RCC 7860 (cell line): ENCODE data around the gene PPM1F.
A peak's percentile ranks its signal among the peaks of the same experiment; 100 is the strongest.

Experiments
- DNase-seq: peaks from one replicate; pipeline ENCODE4 v3.0.0-alpha.2; 2015; ENCODE audit warnings: low spot score
- FAIRE-seq: peaks from 2 replicates; lab custom pipeline; 2012; peaks lifted over from hg19 to GRCh38; lab: Jason Lieb, UNC

PPM1F gene, protein sequence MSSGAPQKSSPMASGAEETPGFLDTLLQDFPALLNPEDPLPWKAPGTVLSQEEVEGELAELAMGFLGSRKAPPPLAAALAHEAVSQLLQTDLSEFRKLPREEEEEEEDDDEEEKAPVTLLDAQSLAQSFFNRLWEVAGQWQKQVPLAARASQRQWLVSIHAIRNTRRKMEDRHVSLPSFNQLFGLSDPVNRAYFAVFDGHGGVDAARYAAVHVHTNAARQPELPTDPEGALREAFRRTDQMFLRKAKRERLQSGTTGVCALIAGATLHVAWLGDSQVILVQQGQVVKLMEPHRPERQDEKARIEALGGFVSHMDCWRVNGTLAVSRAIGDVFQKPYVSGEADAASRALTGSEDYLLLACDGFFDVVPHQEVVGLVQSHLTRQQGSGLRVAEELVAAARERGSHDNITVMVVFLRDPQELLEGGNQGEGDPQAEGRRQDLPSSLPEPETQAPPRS

DNA sequence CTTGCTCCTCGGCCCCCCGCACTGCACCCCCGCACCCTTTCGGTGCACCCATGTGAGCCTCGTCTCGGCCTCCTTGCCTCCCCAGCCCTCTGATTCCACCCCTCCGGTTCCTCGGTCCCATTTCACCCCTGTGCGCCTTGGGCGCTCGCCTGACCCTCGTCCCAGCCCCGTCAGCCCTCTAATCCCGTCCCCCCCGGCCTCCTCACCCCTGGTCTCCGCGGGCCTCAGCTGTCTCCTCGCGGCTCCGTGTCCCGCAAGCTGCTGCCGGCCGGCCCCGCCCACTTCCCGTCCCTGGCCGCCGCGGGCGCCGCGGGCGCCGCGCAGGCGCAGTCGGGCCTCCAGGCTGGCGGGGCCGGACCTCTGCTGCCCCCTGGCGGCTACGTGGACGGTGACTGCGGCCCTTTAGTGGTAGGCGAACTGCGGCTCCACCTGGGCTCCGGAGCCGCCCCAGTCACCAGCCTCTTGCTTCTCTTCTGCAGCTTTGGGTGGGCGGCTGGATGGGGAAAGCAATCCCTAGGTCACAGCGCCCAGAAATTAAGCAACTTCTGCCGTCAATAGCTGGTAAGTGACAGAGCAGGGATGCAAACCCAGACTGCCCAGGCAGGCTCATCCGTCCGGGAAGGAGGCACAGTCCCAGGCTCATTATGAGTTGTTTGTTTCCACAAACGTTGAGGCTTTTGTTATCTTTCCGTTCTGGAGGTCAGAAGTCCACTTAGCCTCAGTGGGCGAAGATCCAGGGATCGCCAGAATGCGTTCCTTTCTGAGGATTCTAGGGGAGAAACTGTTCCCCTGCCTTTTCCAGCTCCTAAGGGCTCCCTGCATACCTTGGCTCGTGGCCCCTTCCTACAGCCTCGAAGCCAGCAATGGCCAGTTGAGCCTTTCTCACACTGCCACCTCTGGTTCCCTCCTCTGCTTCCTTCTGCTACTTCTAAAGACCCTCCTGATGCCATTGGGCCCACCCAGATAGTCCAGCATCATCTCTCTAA, at the start of gene PPM1F:
Gene PPM1F, minus strand, starts transcription at position 263 of the 986 bp plus-strand sequence. CDS start 6,800 bp downstream, outside the sequence.
- DNase-seq: peak; percentile 51
- FAIRE-seq: no peak

DNA sequence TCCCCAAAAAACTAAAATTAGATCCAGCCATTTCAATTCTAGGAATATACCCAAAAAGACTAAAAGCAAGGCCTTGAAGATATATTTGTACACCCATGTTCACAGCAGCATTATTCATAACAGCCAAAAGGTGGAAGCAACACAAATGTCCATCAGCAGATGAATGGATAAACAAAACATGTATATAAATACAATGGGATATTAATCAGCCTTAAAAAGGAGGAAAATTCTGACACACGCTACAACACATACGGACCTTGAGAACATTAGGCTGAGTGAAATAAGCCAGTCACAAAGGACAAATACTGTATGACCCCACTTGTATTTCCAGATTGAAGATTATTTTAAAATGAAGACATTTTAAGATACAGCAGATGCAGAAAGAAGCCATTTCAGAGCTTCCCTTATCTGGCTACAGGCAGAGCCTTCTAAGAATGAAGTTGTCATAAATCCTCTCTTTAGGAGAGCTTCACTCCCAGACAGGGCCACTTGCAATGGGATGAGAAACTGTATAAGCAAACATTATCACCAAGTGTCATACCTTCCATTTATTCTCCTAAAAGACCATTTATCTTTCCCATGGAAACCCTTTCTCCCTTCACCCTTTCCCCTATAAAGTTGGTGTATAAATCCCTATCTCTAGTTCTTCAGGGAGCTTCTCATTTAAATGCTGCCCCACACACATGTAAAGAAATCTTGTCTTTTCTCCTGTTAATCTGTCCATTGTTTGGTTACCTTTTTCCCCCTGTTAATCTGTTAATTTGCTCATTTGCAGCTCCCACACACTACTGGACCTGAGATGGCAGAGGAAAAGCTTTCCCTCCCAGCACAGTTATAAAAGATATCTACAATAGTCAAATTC, 49.2 kb upstream of the PPM1F start:
- no peak for FAIRE-seq
- DNase-seq: no peak

DNA sequence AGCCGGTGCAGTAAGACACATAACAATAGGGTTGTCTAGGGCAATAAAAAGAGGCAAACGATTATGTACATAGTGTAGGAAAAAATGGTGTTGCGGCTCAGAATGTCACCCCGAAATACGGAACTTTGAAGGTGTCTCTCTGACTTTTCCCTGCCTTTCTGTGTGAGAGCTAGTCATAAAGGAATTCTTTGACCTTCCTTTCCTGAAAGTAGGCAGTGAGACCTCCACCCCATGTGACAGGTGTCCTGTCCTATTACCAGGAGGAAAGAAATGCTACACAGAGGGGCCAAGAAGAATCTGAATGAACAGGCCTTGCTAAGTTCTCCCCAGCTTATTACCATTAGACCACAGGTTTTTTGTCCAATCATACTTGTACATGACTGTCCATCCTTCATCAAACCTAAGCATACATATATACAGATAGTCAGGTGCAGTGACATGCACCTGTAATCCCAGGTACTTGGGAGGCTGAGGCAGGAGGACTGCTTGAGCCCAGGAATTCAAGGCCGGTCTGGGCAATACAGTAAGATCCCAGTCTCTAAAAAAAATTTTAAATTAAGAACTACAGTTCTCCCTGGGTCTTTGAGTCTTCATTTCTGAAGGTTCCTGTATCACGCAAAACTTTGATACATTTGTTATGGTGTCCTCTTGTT, 46.1 kb upstream of the PPM1F start:
- DNase-seq: no peak
- FAIRE-seq: no peak

DNA sequence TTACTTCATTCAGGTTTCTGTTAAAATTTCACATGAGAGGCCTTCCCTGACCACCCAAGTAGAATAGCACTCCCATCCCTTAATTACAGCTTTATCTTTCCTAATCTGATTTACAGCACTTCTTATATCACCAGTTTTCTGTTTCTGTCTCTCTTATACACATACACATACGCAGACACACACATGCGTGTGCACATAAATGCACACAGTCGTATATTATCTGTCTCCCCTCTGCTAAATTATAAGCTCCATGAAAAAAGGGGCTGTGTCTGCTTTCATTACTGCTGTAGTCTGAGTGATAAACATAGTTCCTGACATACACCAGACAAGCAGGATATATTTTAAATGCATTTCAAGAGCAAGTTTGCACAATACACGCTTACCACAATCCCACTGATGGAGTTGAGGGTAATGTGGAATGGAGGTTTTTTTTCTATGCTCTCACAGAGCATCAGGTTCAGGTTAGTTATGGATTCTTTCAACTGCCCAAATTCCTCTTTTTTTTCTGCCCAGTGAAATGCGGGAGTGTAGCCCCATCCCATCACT, 43.6 kb upstream of the PPM1F start:
- DNase-seq (no peak), FAIRE-seq (no peak)

DNA sequence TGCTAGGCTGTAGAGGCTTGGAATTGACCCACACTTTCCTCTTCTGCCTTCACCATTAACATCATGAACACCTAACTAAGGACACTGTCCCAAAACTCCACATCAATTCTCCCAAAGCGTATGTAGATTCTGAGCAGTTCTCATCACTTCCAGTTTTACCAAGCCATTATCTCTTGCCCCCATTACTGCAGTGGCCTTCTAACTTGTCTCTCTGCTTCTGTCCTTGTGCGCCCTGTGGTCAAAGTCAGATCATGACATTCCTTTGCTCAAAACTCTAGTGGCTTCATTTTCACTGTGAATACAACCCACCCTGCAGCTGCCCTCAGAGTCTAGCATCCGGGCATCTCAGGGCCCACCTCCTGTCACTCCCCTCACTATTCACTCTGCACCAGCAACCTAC, 43.0 kb upstream of the PPM1F start:
- DNase-seq (no peak), FAIRE-seq (no peak)

DNA sequence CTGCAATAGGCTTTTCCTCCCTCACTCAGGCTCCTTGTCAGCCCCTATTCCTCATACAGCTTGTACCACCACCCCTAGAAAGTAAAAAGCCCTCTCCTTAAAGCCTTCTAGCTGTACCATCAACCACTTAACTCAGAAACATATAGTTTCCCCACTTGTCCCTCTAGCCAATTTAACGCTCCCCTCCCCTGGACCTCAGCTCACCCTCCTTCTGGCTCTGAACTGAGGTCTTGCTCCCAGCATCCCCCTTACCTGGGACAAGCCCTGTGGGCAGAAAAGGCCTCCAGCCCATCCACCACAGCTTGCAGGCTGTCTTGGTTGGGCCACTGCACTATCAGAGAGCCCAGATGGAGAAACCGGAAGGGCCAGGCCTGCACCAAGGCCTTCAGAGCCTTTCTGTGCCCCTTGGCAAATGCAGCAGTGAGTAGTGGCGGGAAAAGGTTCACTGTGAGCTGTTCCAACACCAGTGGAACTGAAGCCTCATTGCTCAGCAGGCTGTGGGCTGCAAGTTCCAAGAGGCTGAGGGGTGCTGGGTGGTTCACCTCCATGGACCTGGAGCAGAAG, 42.3 kb upstream of the PPM1F start:
- FAIRE-seq (no peak), DNase-seq (no peak)

DNA sequence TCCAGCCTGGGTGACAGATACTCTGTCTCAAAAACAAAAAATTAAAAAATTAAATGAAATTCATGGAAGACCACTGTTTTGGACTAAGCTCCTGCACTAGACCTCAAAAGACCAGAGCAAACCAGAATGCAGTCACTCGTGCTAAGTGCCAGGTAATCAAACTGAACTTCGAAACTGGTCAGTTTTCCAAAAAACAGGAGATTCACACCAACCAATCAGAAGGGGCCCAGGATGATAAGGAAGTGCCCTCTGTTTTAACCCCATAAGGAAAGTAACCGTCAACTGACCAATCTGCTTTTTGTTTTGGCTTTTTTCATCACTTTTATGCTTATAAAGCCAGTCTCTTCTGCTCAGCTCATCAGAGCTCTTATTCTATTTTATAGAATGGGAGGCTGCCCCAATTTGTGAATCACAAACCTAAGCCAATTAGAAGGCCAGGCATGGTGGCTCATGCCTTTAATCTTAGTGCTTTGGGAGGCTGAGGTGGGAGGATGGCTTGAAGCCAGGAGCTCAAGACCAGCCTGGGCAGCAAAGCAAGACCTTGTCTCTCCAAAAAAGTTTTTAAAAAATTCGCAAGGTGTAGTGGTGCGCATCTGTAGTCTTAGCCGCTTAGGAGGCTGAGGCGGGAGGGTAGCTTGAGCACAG, 40.1 kb upstream of the PPM1F start:
- FAIRE-seq (no peak), DNase-seq (no peak)

DNA sequence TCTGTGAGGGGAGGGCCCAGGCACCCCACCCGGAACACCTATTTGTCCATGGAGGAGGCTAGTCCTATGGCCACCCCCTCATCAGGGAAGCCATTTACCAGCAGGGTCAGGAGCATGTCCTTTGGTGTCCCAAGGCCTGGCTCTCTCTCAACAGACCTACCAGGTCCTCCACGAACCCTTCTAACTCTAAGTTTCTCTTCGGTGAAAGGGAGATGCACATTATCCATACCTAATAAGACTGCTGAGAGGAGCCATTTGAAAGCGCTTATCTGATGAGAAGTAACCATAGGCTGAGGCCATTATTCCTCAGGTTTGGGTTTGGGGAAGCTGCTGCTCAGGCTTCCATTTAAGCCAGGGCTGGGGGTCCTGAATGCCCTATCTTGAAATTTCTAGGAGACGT, 39.1 kb upstream of the PPM1F start:
- no peak for DNase-seq
- FAIRE-seq: no peak

DNA sequence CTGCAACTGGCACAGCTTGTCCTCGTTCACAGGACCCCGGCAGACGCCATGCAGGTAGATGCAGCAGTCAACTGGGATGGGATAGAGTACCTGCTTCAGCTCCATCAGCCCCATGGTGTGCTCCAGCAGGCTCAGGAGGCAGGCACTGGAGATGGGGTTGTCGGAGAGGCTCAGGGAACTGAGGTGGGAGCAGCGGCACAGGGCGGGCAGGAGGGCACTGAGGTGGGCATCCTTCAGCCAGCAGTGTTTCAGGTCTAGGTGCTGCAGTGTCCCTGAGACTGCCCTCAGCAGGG, 38.6 kb upstream of the PPM1F start:
- DNase-seq: no peak
- no peak for FAIRE-seq

DNA sequence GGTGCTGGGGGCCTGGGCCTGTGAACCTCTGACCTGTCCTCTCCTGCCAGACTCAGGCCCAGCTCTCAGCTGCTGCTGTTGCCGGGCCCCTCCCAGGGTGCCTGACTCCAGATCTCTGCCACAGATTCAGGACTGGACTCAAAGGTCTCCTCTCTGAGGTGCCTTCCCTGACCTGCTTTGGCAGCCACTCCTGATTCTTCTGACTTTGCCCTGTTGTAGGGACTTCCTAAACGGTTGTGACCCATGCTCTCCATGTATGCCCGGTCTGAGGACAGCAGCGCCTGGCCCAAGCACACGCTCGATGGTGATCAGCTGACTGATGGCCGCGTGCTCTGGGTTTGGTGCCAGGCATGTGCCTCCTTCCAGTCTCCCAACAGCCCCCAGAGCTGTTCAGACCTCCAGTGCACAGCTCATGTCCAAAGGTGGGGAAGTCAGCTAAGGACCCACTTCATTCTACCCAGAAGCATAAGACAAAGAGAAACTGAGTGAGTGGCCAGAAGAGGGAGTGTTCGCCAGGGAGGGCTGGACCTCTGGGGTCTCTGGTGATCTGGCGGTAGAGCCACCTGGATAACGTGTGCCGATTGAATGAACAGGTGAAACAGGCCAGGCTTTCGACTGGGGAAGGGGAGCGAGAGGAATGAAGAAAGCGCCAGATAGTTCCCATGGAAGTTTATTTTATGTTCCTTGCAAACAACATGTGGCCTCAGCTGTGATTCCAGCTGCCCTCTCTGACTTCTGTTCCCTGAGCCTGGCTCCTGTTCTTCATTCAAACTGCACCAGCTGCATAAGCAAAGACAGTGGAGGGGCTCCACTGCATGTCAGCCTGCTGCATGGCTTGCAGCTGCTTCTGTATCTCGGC, 38.0 kb upstream of the PPM1F start:
- DNase-seq (no peak), FAIRE-seq (no peak)

DNA sequence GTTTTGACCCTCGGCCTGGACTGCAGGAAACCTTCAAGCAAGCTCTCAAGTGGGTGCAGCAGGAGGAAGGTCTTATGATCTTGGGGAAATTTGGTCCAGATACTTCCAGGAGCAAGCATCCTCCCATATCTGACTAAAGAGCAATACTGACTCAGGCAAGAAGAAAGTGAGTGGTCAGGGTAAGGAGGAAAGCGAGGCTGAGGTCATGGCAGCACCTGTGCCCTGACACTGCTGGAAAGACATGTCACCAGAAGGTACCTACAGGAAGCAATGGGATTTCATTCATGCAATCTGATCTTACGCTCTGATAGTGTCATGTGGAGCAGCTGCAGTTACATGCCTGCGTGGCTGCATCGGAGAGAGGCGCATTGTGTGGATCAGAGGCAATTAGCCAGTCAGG, 36.4 kb upstream of the PPM1F start:
- FAIRE-seq (no peak), DNase-seq (no peak)

DNA sequence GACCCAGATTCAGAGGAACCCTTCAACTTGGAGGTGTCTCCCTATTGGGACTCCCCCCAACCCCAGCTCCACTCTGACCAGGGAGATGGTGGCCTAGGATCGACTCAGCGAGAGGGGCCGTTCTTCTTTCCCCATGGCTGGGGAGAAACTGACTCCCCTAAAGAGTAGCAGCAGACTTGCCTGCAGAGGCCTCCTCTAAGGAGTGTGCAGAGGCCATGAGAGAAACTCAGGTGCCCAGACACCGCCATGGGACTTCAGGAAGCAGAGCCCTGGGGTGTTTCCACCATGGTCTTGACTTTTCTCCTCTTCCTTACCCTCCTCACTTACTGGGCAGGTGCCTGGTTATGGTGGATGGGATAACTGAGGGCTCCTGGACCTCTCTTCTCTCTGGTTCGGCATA, 32.6 kb upstream of the PPM1F start:
- no peak for FAIRE-seq
- DNase-seq: no peak

DNA sequence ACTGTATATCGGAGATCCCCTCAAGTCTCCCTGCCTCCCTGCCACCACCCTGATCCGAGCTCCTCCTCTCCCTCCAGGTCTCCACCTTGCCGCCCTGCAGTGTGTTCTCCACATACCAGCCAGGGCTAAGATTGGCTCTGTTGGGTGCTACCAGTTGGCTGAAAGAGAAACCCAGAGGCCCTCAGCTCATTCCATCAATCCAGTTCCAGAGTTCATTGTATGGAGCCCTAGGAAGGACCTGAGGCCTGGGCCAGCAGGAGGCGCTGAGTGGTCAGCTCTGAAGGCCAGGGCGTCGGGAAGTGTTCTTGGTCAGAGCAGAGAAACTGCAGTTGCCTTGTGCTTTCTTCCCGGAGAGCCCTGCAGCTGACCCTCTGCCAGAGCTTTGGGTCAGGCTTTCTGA, 32.1 kb upstream of the PPM1F start:
- no peak for FAIRE-seq
- DNase-seq: no peak

DNA sequence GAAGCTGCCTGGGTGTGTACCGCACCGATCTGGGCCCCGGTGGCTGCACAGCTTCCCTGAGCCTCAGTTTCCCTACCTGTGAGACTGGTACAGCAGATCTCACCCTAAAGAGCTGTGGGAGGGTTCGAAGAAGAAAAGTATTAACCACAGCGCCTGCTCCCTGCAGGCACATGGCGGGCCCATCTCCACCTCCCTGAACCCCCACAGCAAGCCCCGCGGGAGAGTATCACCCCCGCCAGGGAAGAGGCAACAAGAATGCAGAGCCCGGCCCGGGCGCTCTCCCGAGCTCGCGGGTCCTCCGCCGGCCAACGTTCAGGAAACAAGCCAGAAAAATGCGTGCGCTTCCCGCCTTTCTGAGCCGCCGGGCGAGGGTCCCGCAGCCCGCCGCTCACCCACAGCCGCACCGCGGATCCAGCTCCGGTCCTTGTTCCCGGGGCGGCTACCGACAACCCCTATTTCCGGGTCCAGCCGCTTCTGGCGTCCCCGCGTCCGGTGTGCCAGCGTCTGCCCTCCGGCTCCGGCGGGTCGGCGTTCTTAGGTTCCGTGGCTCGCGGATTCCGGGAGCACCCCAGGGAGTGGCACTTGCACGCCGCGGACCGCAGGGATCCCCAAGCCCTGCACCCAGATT, 29.8 kb upstream of the PPM1F start, which contains the start of gene TOP3B:
Gene TOP3B, minus strand, starts transcription at position 450 of the 628 bp plus-strand sequence. CDS start 7,078 bp downstream, outside the sequence.
- DNase-seq (peak; percentile 62), FAIRE-seq (no peak)

DNA sequence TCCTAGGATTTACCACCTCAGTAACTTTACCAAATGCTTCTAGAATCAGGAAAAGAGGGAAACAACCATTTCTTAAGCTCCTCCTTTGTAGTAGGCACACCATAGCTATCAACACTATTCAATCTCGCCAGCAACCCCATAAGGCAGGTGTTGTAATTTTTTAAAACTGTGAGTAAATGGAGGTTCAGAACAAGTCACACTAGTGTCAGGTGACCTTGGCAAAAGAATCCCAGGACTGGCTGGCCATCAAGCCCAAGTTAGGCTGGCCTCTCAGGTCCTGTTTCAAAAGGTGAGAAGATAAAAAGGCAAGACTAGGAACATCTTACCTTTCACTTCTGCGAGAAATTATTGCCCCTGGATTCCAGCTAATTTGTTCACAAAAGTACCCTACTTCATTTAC, 29.2 kb upstream of the PPM1F start:
- DNase-seq (no peak), FAIRE-seq (no peak)

DNA sequence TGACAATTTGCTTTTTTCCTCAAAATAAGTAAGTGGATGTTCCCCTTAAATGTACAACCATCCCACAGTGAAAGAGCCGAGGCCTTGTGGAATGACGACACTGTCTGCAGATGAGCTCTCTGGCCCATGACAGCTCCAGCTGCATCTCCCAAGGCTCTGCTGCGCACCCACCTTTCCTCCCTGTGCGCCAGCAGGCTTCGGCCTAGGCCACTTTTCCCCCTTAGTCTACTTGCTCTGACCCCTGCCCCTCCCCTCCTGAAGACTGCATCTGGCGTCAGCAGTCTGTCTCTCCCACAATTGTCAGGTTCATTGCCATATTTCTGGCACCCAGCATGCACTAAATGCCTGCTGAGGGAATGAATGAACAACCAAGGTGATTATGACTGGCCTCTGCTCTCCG, 27.9 kb upstream of the PPM1F start:
- no peak for FAIRE-seq
- DNase-seq: no peak

DNA sequence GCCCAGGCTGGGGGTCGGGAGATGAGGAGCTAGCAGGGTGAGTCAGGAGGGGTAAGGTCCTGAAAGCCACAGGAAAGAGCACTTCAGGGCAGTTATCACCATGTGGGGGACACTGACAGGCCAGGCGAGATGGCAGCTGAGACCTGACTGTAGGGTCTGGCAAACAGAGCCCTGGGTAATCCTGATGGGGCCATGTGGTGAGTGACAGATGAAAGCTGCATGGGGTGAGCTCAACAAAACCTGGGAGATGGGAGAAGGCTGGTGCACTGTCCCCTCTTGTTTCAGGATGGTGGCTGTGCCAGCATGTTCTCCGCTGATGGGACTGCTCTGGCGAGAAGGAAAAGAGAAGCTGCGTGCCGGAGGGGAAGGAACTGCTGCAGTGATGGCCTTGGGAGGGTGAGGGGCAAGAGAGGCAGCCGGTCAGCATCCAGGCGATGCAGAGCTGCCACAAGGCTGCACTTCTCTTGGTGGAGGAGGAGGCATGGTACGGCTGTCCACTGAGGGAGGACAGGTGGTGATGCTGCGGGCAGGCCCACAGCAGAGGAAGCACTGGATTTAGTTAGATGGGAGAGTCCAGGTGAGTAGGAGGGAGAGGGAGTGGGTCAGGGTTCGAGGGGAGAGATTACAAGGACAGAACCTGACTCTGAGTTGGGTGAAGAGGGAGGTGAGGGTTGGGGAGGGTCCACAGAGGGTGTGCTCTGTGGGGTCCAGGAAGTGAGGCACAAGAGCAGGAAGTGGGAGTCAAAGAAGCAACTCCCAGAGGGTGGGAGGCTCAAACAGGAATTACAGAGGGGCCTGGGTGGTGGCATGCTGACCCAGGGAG, 26.1 kb upstream of the PPM1F start:
- no peak for DNase-seq

More for the DNA sequence above, 26.1 kb upstream of the PPM1F start:
- no peak for FAIRE-seq
